Smooth muscle cell (in vitro differentiated cells): ENCODE data around the gene DRAM1. TPM values are rescaled to one million over a fixed set of nuclear protein-coding genes. Genes with fewer than 3 reads are reported as not detected.

Source experiments
- DNase-seq: peaks from one replicate; lab custom pipeline; 2025; ENCODE audit not compliant: unreplicated experiment; lab: John Stamatoyannopoulos, UW
- H2AFZ ChIP-seq: fragments of 200-600 bp; sonication (generic); 2 replicates; pipeline ENCODE4 v1.6.0; 2016; ENCODE audit warnings: antibody characterized with exemption, low read depth, mild to moderate bottlenecking
- H3F3A ChIP-seq: fragments of 200-600 bp; sonication (generic); 2 replicates; pipeline ENCODE4 v1.6.0; 2017; ENCODE audit warnings: antibody characterized with exemption, low read depth
- H3K27ac ChIP-seq: fragments of 200-600 bp; sonication (generic); 2 replicates; pipeline ENCODE4 v1.5.1; 2016; ENCODE audit warnings: low read depth, mild to moderate bottlenecking
- H3K27me3 ChIP-seq: fragments of 200-600 bp; sonication (generic); 2 replicates; pipeline ENCODE4 v1.6.1; 2016; ENCODE audit warnings: low read depth, mild to moderate bottlenecking
- H3K36me3 ChIP-seq: fragments of 200-600 bp; sonication (generic); 2 replicates; pipeline ENCODE4 v1.5.1; 2016; ENCODE audit warnings: low read depth
- H3K4me1 ChIP-seq: fragments of 200-600 bp; sonication (generic); 2 replicates; pipeline ENCODE4 v1.5.1; 2016; ENCODE audit warnings: low read depth
- H3K4me2 ChIP-seq: fragments of 200-600 bp; sonication (generic); 2 replicates; pipeline ENCODE4 v1.6.0; 2016; ENCODE audit warnings: mild to moderate bottlenecking
- H3K4me3 ChIP-seq: fragments of 200-600 bp; sonication (generic); 2 replicates; pipeline ENCODE4 v1.5.1; 2016; ENCODE audit warnings: mild to moderate bottlenecking
- H3K79me2 ChIP-seq: fragments of 200-600 bp; sonication (generic); 2 replicates; pipeline ENCODE4 v1.6.0; 2016; ENCODE audit warnings: low read depth, mild to moderate bottlenecking
- H3K9ac ChIP-seq: fragments of 200-600 bp; sonication (generic); 2 replicates; pipeline ENCODE4 v1.6.0; 2016; ENCODE audit warnings: low read depth
- H3K9me3 ChIP-seq: fragments of 200-600 bp; sonication (generic); replicated peaks from 2 replicates; pipeline ENCODE4 v1.5.1; 2016; ENCODE audit warnings: low read depth
- H4K20me1 ChIP-seq: fragments of 200-600 bp; sonication (generic); 2 replicates; pipeline ENCODE4 v1.6.0; 2016; ENCODE audit warnings: low read depth
- WGBS: methylation state at CpG from one replicate; pipeline ENCODE4 v1.1.7; 2016; ENCODE audit warnings: low lambda C conversion rate; 5-methylcytosine and 5-hydroxymethylcytosine counted together
- polyA plus RNA-seq: library from polyadenylated mRNA; unstranded; fragments of >200 nt; fragmentation: Nextera tagmentation; extraction: Ambion mirVana; gene quantifications from 2 replicates; pipeline ENCODE4 v1.2.1, GENCODE V29; 2016
- total RNA-seq: library from RNA; depleted of rRNA; stranded (reverse); fragments of >200 nt; gene quantifications from 2 replicates; pipeline ENCODE4 v1.2.3, GENCODE V29; 2014
- TF ChIP-seq, protein P1 (sequence below): fragments of 200-600 bp; sonication (generic); IDR thresholded peaks from 2 replicates; pipeline ENCODE4 v1.5.1; 2017; ENCODE audit warnings: borderline replicate concordance, mild to moderate bottlenecking, antibody characterized with exemption; ENCODE audit not compliant: insufficient read depth, poor library complexity, severe bottlenecking

DRAM1 gene
- total and polyA plus RNA-seq, 2 experiments from 2014 or later = 22.7 to 31.2 TPM

DNA sequence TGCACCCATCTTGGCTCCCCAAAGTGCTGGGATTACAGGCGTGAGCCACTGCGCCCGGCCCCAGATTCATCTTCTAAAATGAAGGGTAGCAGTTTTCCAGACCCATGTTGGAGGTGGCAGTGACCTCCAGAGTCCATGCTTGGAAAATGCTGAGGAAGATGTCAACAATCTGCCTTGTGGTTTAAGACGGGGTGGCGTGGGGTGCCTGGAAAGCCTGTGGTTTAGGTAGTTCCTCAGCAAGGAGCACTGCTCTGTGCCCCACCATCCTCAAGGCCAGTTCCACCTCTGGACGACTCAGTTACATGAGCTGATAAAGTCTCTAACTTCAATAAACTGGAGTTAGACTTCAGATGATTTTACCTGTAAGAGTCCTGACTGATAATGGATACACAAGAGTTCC is 48.6 kb downstream of the DRAM1 start:
- Histone ChIP-seq H3K36me3 (no peaks in the 10 kb centered on the region), H3K9ac (peak overlapping the region; percentile 88), H3K4me2 (peak overlapping the region; percentile 74), H3F3A (peaks cover 30% of the 10 kb centered on the region), H3K27me3 (no peaks in the 10 kb centered on the region), H3K4me1 (no peaks in the 10 kb centered on the region), H3K27ac (peak overlapping the region; percentile 96), H2AFZ (no peak overlapping the region), H4K20me1 (no peaks in the 10 kb centered on the region), H3K79me2 (no peaks in the 10 kb centered on the region), H3K9me3 (no peaks in the 10 kb centered on the region), H3K4me3 (no peak overlapping the region)
- 44% methylated on average over 6 of the region's 6 CpGs for WGBS
- TF ChIP-seq, protein P1, sequence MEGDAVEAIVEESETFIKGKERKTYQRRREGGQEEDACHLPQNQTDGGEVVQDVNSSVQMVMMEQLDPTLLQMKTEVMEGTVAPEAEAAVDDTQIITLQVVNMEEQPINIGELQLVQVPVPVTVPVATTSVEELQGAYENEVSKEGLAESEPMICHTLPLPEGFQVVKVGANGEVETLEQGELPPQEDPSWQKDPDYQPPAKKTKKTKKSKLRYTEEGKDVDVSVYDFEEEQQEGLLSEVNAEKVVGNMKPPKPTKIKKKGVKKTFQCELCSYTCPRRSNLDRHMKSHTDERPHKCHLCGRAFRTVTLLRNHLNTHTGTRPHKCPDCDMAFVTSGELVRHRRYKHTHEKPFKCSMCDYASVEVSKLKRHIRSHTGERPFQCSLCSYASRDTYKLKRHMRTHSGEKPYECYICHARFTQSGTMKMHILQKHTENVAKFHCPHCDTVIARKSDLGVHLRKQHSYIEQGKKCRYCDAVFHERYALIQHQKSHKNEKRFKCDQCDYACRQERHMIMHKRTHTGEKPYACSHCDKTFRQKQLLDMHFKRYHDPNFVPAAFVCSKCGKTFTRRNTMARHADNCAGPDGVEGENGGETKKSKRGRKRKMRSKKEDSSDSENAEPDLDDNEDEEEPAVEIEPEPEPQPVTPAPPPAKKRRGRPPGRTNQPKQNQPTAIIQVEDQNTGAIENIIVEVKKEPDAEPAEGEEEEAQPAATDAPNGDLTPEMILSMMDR = no peak
- no peak for DNase-seq

DNA sequence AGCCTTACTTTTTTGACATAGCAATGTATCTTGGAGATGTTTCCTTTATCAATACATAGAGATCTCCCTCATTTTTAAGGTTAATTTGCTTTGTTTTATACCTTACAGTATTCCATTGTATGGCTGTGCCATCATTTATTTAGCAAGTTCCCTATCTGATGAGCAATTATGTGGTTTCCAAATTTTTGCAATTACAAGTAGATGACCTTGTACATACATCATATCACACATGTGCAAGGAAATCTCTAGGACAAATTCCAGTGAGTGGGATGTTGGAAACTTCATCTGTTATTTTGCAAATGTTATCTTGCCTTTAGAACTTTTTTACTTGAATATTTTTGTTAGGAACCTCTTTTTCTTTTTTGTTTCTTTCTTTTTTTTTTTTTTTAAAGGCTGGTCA is 49.7 kb downstream of the DRAM1 start:
- H3K79me2 ChIP-seq = no peaks in the 10 kb centered on the region
- H3K4me3 ChIP-seq = no peak overlapping the region
- peak overlapping the region; percentile 51 for H3K4me2 ChIP-seq
- peak overlapping the region; percentile 88 for H3K9ac ChIP-seq
- H3K27me3 ChIP-seq = no peaks in the 10 kb centered on the region
- H3K27ac ChIP-seq = peak overlapping the region; percentile 96
- no peak overlapping the region for H2AFZ ChIP-seq
- H3K4me1 ChIP-seq = no peaks in the 10 kb centered on the region
- H4K20me1 ChIP-seq = no peaks in the 10 kb centered on the region
- TF ChIP-seq, protein P1 = no peak
- no peak for DNase-seq
- no peaks in the 10 kb centered on the region for H3K9me3 ChIP-seq
- H3F3A ChIP-seq = peaks cover 30% of the 10 kb centered on the region
- no peaks in the 10 kb centered on the region for H3K36me3 ChIP-seq

DNA sequence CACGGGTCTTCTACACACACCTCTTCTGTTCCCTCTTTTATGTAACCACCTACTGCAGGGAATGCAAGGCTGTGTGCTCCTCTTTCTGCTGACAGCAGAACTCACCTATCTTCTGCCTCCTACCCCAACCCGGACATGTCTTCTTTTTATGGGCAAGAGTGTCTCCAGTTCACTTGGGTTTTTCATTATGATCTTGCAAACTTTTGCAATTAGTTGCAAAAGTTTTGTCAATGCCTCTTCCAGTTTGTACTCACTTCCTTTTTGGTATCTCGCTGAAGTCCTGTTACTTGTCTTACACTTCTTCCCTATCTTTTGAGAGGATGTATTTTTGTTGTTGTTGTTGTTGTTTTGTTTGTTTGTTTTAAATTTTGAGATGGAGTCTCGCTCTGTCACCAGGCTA is 50.6 kb downstream of the DRAM1 start:
- 93% methylated on average over 4 of the region's 4 CpGs for WGBS
- Histone ChIP-seq H3K4me2 (no peak overlapping the region), H2AFZ (no peak overlapping the region), H3K27me3 (no peaks in the 10 kb centered on the region), H3K4me1 (no peaks in the 10 kb centered on the region), H3F3A (peaks cover 30% of the 10 kb centered on the region), H3K79me2 (no peaks in the 10 kb centered on the region), H3K9ac (no peak overlapping the region), H3K9me3 (no peaks in the 10 kb centered on the region), H3K36me3 (no peaks in the 10 kb centered on the region), H3K4me3 (no peak overlapping the region), H4K20me1 (no peaks in the 10 kb centered on the region), H3K27ac (peak overlapping the region; percentile 96)
- DNase-seq = no peak
- TF ChIP-seq, protein P1 = no peak

DNA sequence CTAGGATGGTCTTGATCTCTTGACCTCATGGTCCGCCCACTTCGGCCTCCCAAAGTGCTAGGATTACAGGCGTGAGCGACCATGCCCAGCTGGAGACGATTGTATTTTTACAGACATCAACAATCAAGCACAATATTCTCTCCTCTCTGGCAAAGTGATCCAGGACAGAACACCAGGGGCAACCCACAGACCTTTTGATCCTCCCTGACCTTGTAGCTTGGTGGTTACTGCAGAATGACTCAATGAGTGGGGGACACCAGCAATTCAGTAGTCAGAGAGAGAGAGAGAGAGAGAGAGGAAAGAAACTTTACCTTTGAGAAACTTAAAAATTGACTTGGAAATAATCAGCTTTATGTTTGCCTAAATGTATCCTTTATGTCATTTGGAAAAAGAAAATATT is 51.2 kb downstream of the DRAM1 start:
- Histone ChIP-seq H3K4me1 (no peaks in the 10 kb centered on the region), H2AFZ (no peak overlapping the region), H3K9me3 (no peaks in the 10 kb centered on the region), H3K36me3 (no peaks in the 10 kb centered on the region), H3F3A (peaks cover 30% of the 10 kb centered on the region), H3K4me3 (no peak overlapping the region), H3K79me2 (no peaks in the 10 kb centered on the region), H4K20me1 (no peaks in the 10 kb centered on the region), H3K4me2 (no peak overlapping the region), H3K9ac (no peak overlapping the region), H3K27ac (peak overlapping the region; percentile 96), H3K27me3 (no peaks in the 10 kb centered on the region)
- no peak for DNase-seq
- 49% methylated on average over 5 of the region's 5 CpGs for WGBS
- TF ChIP-seq, protein P1 = no peak
